ENCODE data around the gene SPDYC.

DNA sequence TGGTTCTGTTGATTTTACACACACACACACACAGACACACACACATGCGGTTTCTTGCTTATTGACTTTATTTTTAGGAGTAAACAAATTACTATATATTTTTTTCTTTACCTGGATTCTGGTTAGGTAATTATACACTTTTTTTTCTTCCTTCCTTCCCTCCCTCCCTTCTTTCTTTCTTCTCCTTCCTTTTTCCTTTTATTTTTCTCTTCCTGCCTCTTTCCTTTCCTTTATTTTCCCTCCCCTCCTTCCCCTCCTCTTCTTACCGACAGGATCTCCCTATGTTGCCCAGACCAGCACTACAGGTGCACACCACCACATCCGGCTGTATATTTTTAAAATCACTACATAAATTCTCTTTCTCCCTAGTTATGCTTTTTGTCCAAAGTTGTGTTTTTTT is 3.1 kb upstream of the SPDYC start:
- TF ChIP-seq EZH2 (IDR thresholded peaks at IDR 0.05; ENCODE audit: low read length, unreplicated experiment) (no peak), EZH2phosphoT487 (IDR thresholded peaks at IDR 0.05; ENCODE audit: borderline replicate concordance, low read length) (no peak)
- TF ChIP-seq, protein P1, sequence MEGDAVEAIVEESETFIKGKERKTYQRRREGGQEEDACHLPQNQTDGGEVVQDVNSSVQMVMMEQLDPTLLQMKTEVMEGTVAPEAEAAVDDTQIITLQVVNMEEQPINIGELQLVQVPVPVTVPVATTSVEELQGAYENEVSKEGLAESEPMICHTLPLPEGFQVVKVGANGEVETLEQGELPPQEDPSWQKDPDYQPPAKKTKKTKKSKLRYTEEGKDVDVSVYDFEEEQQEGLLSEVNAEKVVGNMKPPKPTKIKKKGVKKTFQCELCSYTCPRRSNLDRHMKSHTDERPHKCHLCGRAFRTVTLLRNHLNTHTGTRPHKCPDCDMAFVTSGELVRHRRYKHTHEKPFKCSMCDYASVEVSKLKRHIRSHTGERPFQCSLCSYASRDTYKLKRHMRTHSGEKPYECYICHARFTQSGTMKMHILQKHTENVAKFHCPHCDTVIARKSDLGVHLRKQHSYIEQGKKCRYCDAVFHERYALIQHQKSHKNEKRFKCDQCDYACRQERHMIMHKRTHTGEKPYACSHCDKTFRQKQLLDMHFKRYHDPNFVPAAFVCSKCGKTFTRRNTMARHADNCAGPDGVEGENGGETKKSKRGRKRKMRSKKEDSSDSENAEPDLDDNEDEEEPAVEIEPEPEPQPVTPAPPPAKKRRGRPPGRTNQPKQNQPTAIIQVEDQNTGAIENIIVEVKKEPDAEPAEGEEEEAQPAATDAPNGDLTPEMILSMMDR (conservative IDR thresholded peaks at IDR 0.05; ENCODE audit: low read depth, low read length) = no peak

Data from PC-3 (cell line).